Trophoblast cell (in vitro differentiated cells and primary cell): Measurements from ENCODE around the gene CHRNA5.

Experiments used
- DNase-seq, 2 donors: peaks; one replicate each; pipeline ENCODE4 v3.0.0-alpha.2; 2016
- H2AFZ ChIP-seq: 2 replicates; pipeline ENCODE4 v1.6.1; 2013; ENCODE audit warnings: low read length, moderate library complexity, mild to moderate bottlenecking; ENCODE audit not compliant: insufficient read depth, poor library complexity
- H2AK5ac ChIP-seq: 2 replicates; pipeline ENCODE4 v1.6.1; 2013; ENCODE audit warnings: mild to moderate bottlenecking, low read length
- H2BK120ac ChIP-seq: 2 replicates; pipeline ENCODE4 v1.6.1; 2013; ENCODE audit warnings: low read length, mild to moderate bottlenecking, moderate library complexity; ENCODE audit not compliant: insufficient read depth, poor library complexity
- H2BK12ac ChIP-seq: 2 replicates; pipeline ENCODE4 v1.6.1; 2013; ENCODE audit warnings: mild to moderate bottlenecking, low read length, moderate library complexity
- H2BK5ac ChIP-seq: 2 replicates; pipeline ENCODE4 v1.6.1; 2013; ENCODE audit warnings: low read length, low read depth, moderate library complexity, mild to moderate bottlenecking; ENCODE audit not compliant: poor library complexity
- H3K14ac ChIP-seq: 2 replicates; pipeline ENCODE4 v1.6.1; 2013; ENCODE audit warnings: mild to moderate bottlenecking, low read length
- H3K18ac ChIP-seq: 2 replicates; pipeline ENCODE4 v1.6.1; 2013; ENCODE audit warnings: mild to moderate bottlenecking, low read length
- H3K23ac ChIP-seq: 2 replicates; pipeline ENCODE4 v1.6.1; 2013; ENCODE audit warnings: low read length
- H3K27ac ChIP-seq: 2 replicates; pipeline ENCODE4 v1.5.1; 2013; ENCODE audit warnings: low read depth, mild to moderate bottlenecking, inconsistent platforms, low read length, moderate library complexity
- H3K27me3 ChIP-seq: 2 replicates; pipeline ENCODE4 v1.6.1; 2013; ENCODE audit warnings: inconsistent platforms, mild to moderate bottlenecking, low read length, moderate library complexity; ENCODE audit not compliant: insufficient read depth
- H3K36me3 ChIP-seq, 2 experiments: 1 replicate in 1 of 2; 2 replicates in 1 of 2; pipeline ENCODE4 v1.6.1; 2013; ENCODE audit warnings: low read length in 2 of 2, mild to moderate bottlenecking in 2 of 2, moderate library complexity in 1 of 2; ENCODE audit not compliant: insufficient read depth in 2 of 2, control insufficient read depth in 1 of 2
- H3K4ac ChIP-seq: 2 replicates; pipeline ENCODE4 v1.6.1; 2013; ENCODE audit warnings: low read depth, mild to moderate bottlenecking, low read length, moderate library complexity
- H3K4me1 ChIP-seq, 2 experiments: 1 replicate in 1 of 2; 2 replicates in 1 of 2; pipeline ENCODE4 v1.6.1; 2013; ENCODE audit warnings: low read length in 2 of 2, mild to moderate bottlenecking in 2 of 2, moderate library complexity in 1 of 2; ENCODE audit not compliant: insufficient read depth in 2 of 2, control insufficient read depth in 1 of 2
- H3K4me2 ChIP-seq: 2 replicates; pipeline ENCODE4 v1.6.1; 2013; ENCODE audit warnings: inconsistent platforms, mild to moderate bottlenecking, low read length, moderate library complexity
- H3K4me3 ChIP-seq: 2 replicates; pipeline ENCODE4 v1.5.1; 2013; ENCODE audit warnings: mild to moderate bottlenecking, low read depth, low read length, inconsistent platforms
- H3K79me1 ChIP-seq: one replicate; pipeline ENCODE4 v1.6.1; 2013; ENCODE audit warnings: low read length
- H3K79me2 ChIP-seq: 2 replicates; pipeline ENCODE4 v1.6.1; 2013; ENCODE audit warnings: low read length, mild to moderate bottlenecking; ENCODE audit not compliant: control insufficient read depth, insufficient read depth, poor library complexity
- H3K9ac ChIP-seq: 2 replicates; pipeline ENCODE4 v1.6.1; 2013; ENCODE audit warnings: mild to moderate bottlenecking, low read length
- H3K9me3 ChIP-seq: 2 replicates; pipeline ENCODE4 v1.6.1; 2013; ENCODE audit warnings: low read depth, mild to moderate bottlenecking, control low read depth, inconsistent platforms, low read length; ENCODE audit not compliant: insufficient read depth
- H4K12ac ChIP-seq: 2 replicates; pipeline ENCODE4 v1.6.1; 2013; ENCODE audit warnings: low read depth, mild to moderate bottlenecking, low read length, moderate library complexity
- H4K8ac ChIP-seq: 2 replicates; pipeline ENCODE4 v1.6.1; 2013; ENCODE audit warnings: low read depth, mild to moderate bottlenecking, low read length, moderate library complexity
- H4K91ac ChIP-seq: one replicate; pipeline ENCODE4 v1.6.1; 2013; ENCODE audit warnings: low read depth, mild to moderate bottlenecking, low read length, moderate library complexity
- WGBS: extraction: QIAGEN DNeasy Blood & Tissue Kit; methylation state at CpG from one replicate; pipeline ENCODE4 v1.1.7; 2013; ENCODE audit warnings: missing lambda C conversion rate; ENCODE audit not compliant: insufficient read length, insufficient coverage; ENCODE audit errors: extremely low coverage; 5-methylcytosine and 5-hydroxymethylcytosine counted together

CHRNA5 gene

GRCh38 chr15:78620527-78621421 lies 55.5 kb downstream of the CHRNA5 start, which contains the start of gene CHRNA3:
CHRNA3 (minus strand) TSS chr15:78620996; CDS start chr15:78620794, 202 bp downstream.
- no CpG with 5 or more reads among the region's 102 CpGs for WGBS
- no peak within 1 kb of the TSS for H3K23ac ChIP-seq
- peaks cover 2% of the 10 kb centered on the region for H3K9me3 ChIP-seq
- H3K4me2 ChIP-seq, result peak within 1 kb of the TSS; percentile 73
- no peak within 1 kb of the TSS for H3K27ac ChIP-seq
- no peak within 1 kb of the TSS for H4K91ac ChIP-seq
- no peak within 1 kb of the TSS for H2BK5ac ChIP-seq
- no peak within 1 kb of the TSS for H3K9ac ChIP-seq
- H3K14ac ChIP-seq, result no peak within 1 kb of the TSS
- H4K8ac ChIP-seq, result no peak within 1 kb of the TSS
- peaks cover 33% of the 10 kb centered on the region for H3K27me3 ChIP-seq
- H2BK120ac ChIP-seq, result no peak within 1 kb of the TSS
- peaks cover 0 to 10% of the 10 kb centered on the region in 2 experiments for H3K4me1 ChIP-seq
- no peak within 1 kb of the TSS for H2AK5ac ChIP-seq
- H3K36me3 ChIP-seq, result no peaks in the 10 kb centered on the region
- H4K12ac ChIP-seq, result no peak within 1 kb of the TSS
- DNase-seq, result no peak
- H2BK12ac ChIP-seq, result no peak within 1 kb of the TSS
- peak within 1 kb of the TSS; percentile 50 for H3K4me3 ChIP-seq
- no peaks in the 10 kb centered on the region for H3K79me2 ChIP-seq
- H3K18ac ChIP-seq, result no peak within 1 kb of the TSS
- no peak within 1 kb of the TSS for H3K4ac ChIP-seq
- no peaks in the 10 kb centered on the region for H3K79me1 ChIP-seq
- H2AFZ ChIP-seq, result peak within 1 kb of the TSS; percentile 19

GRCh38 chr15:78621810-78622402 lies 56.6 kb downstream of the CHRNA5 start:
- H3K27ac ChIP-seq, result no peak overlapping the region
- no peak overlapping the region for H3K23ac ChIP-seq
- H2BK5ac ChIP-seq, result no peak overlapping the region
- no peak overlapping the region for H3K4ac ChIP-seq
- H2BK12ac ChIP-seq, result no peak overlapping the region
- H3K36me3 ChIP-seq, result no peaks in the 10 kb centered on the region
- H3K18ac ChIP-seq, result no peak overlapping the region
- no peaks in the 10 kb centered on the region for H3K79me1 ChIP-seq
- no peak overlapping the region for H4K8ac ChIP-seq
- no peak overlapping the region for H2BK120ac ChIP-seq
- no CpG with 5 or more reads among the region's 10 CpGs for WGBS
- no peak overlapping the region for H3K4me3 ChIP-seq
- H3K14ac ChIP-seq, result no peak overlapping the region
- no peak overlapping the region for H4K91ac ChIP-seq
- H3K4me1 ChIP-seq, result peaks cover 0 to 10% of the 10 kb centered on the region in 2 experiments
- no peak overlapping the region for H2AK5ac ChIP-seq
- H2AFZ ChIP-seq, result no peak overlapping the region
- no peak overlapping the region for H4K12ac ChIP-seq
- DNase-seq, result no peak
- no peak overlapping the region for H3K4me2 ChIP-seq
- H3K27me3 ChIP-seq, result peaks cover 35% of the 10 kb centered on the region
- no peaks in the 10 kb centered on the region for H3K79me2 ChIP-seq
- peaks cover 2% of the 10 kb centered on the region for H3K9me3 ChIP-seq
- H3K9ac ChIP-seq, result no peak overlapping the region

- Histone ChIP-seq H3K18ac (no peak overlapping the region), H3K23ac (no peak overlapping the region), H3K4me3 (peak overlapping the region; percentile 8), H2BK120ac (no peak overlapping the region), H2BK5ac (no peak overlapping the region), H3K4ac (no peak overlapping the region), H2AK5ac (no peak overlapping the region), H3K36me3 (no peaks in the 10 kb centered on the region), H3K9ac (no peak overlapping the region), H3K27me3 (peaks cover 32% of the 10 kb centered on the region), H2BK12ac (no peak overlapping the region), H2AFZ (no peak overlapping the region), H3K14ac (no peak overlapping the region), H4K91ac (no peak overlapping the region), H3K4me1 (peaks cover 0 to 5% of the 10 kb centered on the region in 2 experiments), H4K12ac (no peak overlapping the region), H4K8ac (no peak overlapping the region), H3K79me1 (no peaks in the 10 kb centered on the region), H3K27ac (no peak overlapping the region), H3K4me2 (no peak overlapping the region), H3K9me3 (peaks cover 2% of the 10 kb centered on the region), H3K79me2 (no peaks in the 10 kb centered on the region)
- DNase-seq, result no peak
- no CpG with 5 or more reads among the region's 7 CpGs for WGBS
These were observed 58.6 kb downstream of the CHRNA5 start for GRCh38 chr15:78623786-78624497.
